Choroid plexus epithelial cell (primary cell): ENCODE data around the gene SYCE3.

Experiments
- DNase-seq: peaks from one replicate; pipeline ENCODE4 v3.0.0-alpha.2; 2010; ENCODE audit warnings: low read depth
- H3K4me3 ChIP-seq: 2 replicates; pipeline ENCODE4 v1.5.1; 2011; ENCODE audit warnings: low read depth, mild to moderate bottlenecking, control low read depth, low read length, moderate library complexity
- CTCF ChIP-seq: conservative IDR thresholded peaks from 2 replicates; pipeline ENCODE4 v1.5.1; 2011; ENCODE audit warnings: low read depth, mild to moderate bottlenecking, control low read depth, inconsistent platforms, low read length, moderate library complexity

The SYCE3 gene

GRCh38 chr22:50569041-50569459 lies 6.3 kb upstream of the SYCE3 start:
- H3K4me3 ChIP-seq: no peak overlapping the region
- no peak for TF ChIP-seq CTCF
- DNase-seq: no peak

GRCh38 chr22:50568626-50569025 lies 5.9 kb upstream of the SYCE3 start:
- no peak for DNase-seq
- no peak overlapping the region for H3K4me3 ChIP-seq
- TF ChIP-seq CTCF: no peak

GRCh38 chr22:50567721-50568252 lies 5.1 kb upstream of the SYCE3 start:
- DNase-seq: no peak
- no peak overlapping the region for H3K4me3 ChIP-seq
- TF ChIP-seq CTCF: no peak

- H3K4me3 ChIP-seq: no peak overlapping the region
- no peak for TF ChIP-seq CTCF
- no peak for DNase-seq
These were observed 1.6 kb upstream of the SYCE3 start for GRCh38 chr22:50564289-50564688.

- no peak for DNase-seq
- peak overlapping the region; percentile 60 for H3K4me3 ChIP-seq
- TF ChIP-seq CTCF: no peak
These were observed 868 bp upstream of the SYCE3 start for GRCh38 chr22:50563413-50564160.

- no peak for DNase-seq
- H3K4me3 ChIP-seq: no peak overlapping the region
- no peak for TF ChIP-seq CTCF
These were observed 1.0 kb downstream of the SYCE3 start for GRCh38 chr22:50561401-50562358.
